ENCODE data around the gene VIPR2.
"Not testable (repeated sequence)": the region's sequence is repeated elsewhere in the genome, so short reads cannot be mapped to it uniquely, and the experiment has no call there.

Gene VIPR2

DNA sequence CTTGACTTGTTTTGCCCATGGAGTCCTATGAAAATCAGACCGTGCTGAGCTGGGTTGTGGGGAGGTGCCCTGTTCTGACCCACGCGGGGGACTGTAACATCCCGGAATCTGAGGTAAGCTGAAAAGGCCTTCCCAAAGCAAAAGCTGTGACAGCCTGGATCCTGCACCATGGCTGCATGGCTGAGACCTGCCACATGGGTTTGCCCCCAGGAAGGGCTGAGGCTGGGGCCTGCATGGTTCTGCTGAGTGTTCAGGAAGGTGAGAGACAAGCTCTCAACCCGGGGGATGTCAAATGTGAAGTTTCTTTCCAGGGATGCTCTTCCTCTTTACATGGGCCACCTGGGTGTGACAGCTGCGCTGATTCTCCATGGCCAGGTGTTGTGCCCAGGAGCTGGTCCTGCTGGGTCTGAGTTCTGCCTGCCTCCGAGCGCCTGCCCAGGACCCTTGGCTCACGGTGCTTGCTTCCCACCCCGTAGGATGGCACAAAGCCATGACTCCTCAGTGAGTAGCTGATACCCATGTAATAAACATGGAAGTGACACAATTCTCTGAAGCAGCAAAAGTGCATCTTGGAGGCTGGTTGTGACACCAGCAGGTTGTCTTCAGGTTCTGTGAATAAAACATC lies 58.3 kb downstream of the VIPR2 start:
- Histone ChIP-seq H3K4me1 (ENCODE audit: control insufficient read depth, insufficient read depth, low read length, unreplicated experiment) (no peaks in the 10 kb centered on the region), H3K4me3 (ENCODE audit: low read depth, low read length) (no peak overlapping the region), H3K36me3 (ENCODE audit: insufficient read depth, low read length) (no peaks in the 10 kb centered on the region), H3K79me2 (ENCODE audit: control insufficient read depth, insufficient read depth, low read length, unreplicated experiment) (no peaks in the 10 kb centered on the region), H3K27ac (ENCODE audit: low read depth, low read length) (no peak overlapping the region), H3K27me3 (ENCODE audit: insufficient read depth, low read length) (no peaks in the 10 kb centered on the region), H2AFZ (ENCODE audit: low read length, unreplicated experiment) (no peak overlapping the region)

DNA sequence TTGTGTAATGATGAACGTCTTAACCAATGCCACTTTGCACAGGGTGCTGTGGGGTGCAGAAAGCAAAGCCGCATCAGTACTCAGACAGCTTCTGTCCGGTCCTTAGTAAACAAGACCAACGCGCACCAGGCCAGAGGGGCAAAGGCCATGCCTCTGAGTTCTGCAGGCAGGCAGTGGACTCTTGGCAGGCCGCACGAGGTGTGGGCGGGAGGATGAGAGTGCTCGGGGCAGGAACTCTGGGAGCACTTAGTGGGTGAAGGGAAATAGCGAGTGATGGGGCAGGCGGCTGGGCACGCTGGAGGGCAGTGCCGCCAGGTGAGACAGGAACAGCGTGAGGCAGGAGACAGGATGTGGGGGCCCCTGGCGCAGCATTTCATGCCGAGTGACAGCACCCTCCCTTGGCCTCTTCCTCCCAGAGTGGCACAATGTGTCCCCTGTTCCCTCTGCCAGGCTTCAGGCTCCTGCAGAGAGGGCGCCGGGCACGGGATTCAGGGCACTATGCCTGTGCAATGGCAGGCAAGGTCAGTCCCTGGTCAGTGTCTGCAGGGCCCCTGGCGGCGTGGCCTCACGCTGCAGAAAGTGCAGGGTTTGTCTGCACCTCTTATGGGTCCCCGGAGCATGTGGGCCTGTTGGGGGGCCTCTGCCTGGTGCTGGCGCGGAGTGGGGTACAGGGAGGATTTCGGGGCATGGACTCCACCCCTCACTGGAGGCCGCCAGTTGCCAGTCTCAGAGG lies 60.4 kb downstream of the VIPR2 start:
- Histone ChIP-seq H3K79me2 (ENCODE audit: control insufficient read depth, insufficient read depth, low read length, unreplicated experiment) (no peaks in the 10 kb centered on the region), H3K27ac (ENCODE audit: low read depth, low read length) (no peak overlapping the region), H3K36me3 (ENCODE audit: insufficient read depth, low read length) (no peaks in the 10 kb centered on the region), H3K4me3 (ENCODE audit: low read depth, low read length) (no peak overlapping the region), H3K27me3 (ENCODE audit: insufficient read depth, low read length) (no peaks in the 10 kb centered on the region), H3K4me1 (ENCODE audit: control insufficient read depth, insufficient read depth, low read length, unreplicated experiment) (no peaks in the 10 kb centered on the region), H2AFZ (ENCODE audit: low read length, unreplicated experiment) (no peak overlapping the region)

DNA sequence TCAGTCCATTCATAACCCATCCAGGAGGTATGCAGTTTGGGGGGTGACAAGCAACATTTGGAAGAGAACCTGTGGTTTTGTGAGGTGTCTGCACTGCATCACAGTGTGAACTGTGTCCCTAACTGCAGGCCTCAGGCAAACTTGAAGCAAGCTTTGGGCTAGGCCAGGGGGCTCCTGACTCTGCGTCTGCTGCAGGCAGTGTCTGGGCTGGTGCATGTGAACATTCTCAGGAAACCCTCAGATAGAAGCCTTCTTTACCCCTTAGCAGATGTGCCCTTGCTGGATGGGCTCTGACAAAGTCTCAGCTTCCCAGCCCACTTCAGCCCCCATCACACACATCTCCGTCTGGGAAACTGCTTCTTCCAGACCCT lies 61.0 kb downstream of the VIPR2 start:
- no peak overlapping the region for H3K27ac ChIP-seq (ENCODE audit: low read depth, low read length)
- no peaks in the 10 kb centered on the region for H3K4me1 ChIP-seq (ENCODE audit: control insufficient read depth, insufficient read depth, low read length, unreplicated experiment)
- H2AFZ ChIP-seq (ENCODE audit: low read length, unreplicated experiment) = no peak overlapping the region
- no peaks in the 10 kb centered on the region for H3K79me2 ChIP-seq (ENCODE audit: control insufficient read depth, insufficient read depth, low read length, unreplicated experiment)
- H3K27me3 ChIP-seq (ENCODE audit: insufficient read depth, low read length) = no peaks in the 10 kb centered on the region
- H3K36me3 ChIP-seq (ENCODE audit: insufficient read depth, low read length) = no peaks in the 10 kb centered on the region
- no peak overlapping the region for H3K4me3 ChIP-seq (ENCODE audit: low read depth, low read length)

DNA sequence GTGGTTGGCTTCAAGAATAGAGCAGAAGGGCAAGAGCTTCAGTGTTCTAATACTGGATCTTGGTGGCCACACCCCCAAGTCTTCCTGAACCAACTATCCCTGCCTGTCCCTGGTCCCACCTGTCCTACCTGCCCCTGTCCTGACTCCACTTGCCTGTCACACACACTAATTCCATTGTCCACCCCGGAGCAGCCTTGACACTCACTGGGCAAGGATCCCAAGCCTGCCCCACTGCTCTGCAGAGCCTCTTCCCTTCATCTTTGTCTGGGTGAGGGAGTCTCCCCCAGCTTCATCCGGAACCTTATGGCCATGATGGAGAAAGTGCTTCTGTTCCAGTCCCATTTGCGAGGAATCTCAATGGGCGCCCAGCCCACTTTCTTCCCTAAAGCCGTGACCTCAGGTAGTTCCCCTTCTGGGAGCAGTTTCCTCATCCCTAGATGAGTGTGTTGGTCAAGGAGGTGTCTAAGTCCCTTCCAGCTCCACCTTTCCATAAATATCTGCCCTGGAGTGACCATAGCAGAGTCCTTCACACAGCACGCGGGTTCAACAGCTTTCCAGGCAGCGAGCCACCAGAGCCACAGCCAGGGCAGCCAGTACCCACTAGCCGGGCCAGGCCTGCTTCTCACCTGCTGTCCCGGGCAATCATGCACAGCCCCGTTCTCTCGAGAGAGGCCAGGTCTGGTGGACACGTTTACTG lies 61.5 kb downstream of the VIPR2 start:
- Histone ChIP-seq H3K36me3 (ENCODE audit: insufficient read depth, low read length) (no peaks in the 10 kb centered on the region), H3K27ac (ENCODE audit: low read depth, low read length) (no peak overlapping the region), H3K27me3 (ENCODE audit: insufficient read depth, low read length) (no peaks in the 10 kb centered on the region), H3K4me1 (ENCODE audit: control insufficient read depth, insufficient read depth, low read length, unreplicated experiment) (no peaks in the 10 kb centered on the region), H3K4me3 (ENCODE audit: low read depth, low read length) (no peak overlapping the region), H3K79me2 (ENCODE audit: control insufficient read depth, insufficient read depth, low read length, unreplicated experiment) (no peaks in the 10 kb centered on the region), H2AFZ (ENCODE audit: low read length, unreplicated experiment) (no peak overlapping the region)

DNA sequence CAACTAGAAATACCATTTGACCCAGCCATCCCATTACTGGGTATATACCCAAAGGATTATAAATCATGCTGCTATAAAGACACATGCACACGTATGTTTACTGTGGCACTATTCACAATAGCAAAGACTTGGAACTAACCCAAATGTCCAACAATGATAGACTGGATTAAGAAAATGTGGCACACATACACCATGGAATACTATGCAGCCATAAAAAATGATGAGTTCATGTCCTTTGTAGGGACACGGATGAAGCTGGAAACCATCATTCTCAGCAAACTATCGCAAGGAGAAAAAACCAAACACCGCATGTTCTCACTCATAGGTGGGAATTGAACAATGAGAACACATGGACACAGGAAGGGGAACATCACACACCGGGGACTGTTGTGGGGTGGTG lies 62.6 kb downstream of the VIPR2 start:
- not testable (repeated sequence) for H3K4me1 ChIP-seq (ENCODE audit: control insufficient read depth, insufficient read depth, low read length, unreplicated experiment); H2AFZ ChIP-seq (ENCODE audit: low read length, unreplicated experiment); H3K4me3 ChIP-seq (ENCODE audit: low read depth, low read length); H3K27me3 ChIP-seq (ENCODE audit: insufficient read depth, low read length); H3K36me3 ChIP-seq (ENCODE audit: insufficient read depth, low read length); H3K27ac ChIP-seq (ENCODE audit: low read depth, low read length); H3K79me2 ChIP-seq (ENCODE audit: control insufficient read depth, insufficient read depth, low read length, unreplicated experiment)

DNA sequence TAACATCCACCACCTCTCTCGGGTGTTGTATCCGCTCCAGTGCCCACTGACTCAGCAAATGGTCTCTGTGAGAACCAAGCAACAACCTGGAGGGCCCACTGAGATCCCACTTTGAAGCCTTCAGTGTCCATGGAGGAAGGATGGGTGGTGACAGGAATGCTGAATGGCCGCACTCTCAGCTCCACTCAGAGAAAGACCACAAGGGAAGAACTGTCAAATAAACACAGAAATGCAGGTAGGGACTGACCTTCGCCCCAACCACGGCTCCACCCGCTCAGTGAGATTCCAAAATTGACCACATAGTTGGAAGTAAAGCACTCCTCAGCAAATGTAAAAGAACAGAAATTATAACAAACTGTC lies 65.8 kb downstream of the VIPR2 start:
- Histone ChIP-seq H3K4me3 (ENCODE audit: low read depth, low read length) (no peak overlapping the region), H3K36me3 (ENCODE audit: insufficient read depth, low read length) (no peaks in the 10 kb centered on the region), H2AFZ (ENCODE audit: low read length, unreplicated experiment) (no peak overlapping the region), H3K4me1 (ENCODE audit: control insufficient read depth, insufficient read depth, low read length, unreplicated experiment) (no peaks in the 10 kb centered on the region), H3K27ac (ENCODE audit: low read depth, low read length) (no peak overlapping the region), H3K79me2 (ENCODE audit: control insufficient read depth, insufficient read depth, low read length, unreplicated experiment) (no peaks in the 10 kb centered on the region), H3K27me3 (ENCODE audit: insufficient read depth, low read length) (no peaks in the 10 kb centered on the region)

DNA sequence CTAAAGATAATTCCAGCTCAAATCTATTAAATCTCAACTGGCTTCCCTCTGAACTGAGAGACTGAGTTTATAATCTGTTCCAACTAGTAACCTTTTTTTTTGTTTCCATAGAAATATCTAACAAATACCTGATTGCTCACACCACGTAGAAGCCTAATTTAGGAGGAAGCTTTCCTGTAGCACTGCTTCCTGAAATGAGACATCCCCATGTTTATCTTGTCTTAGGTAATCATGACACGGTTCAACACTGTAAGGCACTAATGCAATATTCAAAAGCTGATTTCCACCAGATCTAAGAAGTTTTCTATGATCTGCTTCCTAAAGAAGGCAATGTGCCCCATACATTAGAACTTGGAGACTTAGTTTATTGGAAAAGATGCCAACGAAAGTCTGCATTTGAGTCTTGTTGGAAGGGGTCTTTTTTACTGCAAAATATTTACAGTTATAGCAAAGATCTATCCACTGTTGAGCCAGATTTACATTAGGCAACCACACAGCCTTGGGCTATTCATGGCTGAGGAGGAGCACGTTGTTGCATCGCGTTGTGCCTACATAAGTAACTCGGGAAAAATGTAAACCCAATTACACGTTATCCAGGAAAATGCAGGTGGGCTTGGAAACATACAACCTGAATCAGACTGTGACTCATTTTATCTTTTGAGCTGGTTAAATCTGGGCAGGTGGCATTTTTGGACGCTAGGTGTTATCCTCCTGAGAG lies 66.3 kb downstream of the VIPR2 start:
- H3K27ac ChIP-seq (ENCODE audit: low read depth, low read length) = no peak overlapping the region
- H2AFZ ChIP-seq (ENCODE audit: low read length, unreplicated experiment) = no peak overlapping the region
- H3K27me3 ChIP-seq (ENCODE audit: insufficient read depth, low read length) = no peaks in the 10 kb centered on the region
- no peaks in the 10 kb centered on the region for H3K4me1 ChIP-seq (ENCODE audit: control insufficient read depth, insufficient read depth, low read length, unreplicated experiment)
- no peak overlapping the region for H3K4me3 ChIP-seq (ENCODE audit: low read depth, low read length)
- no peaks in the 10 kb centered on the region for H3K36me3 ChIP-seq (ENCODE audit: insufficient read depth, low read length)
- no peaks in the 10 kb centered on the region for H3K79me2 ChIP-seq (ENCODE audit: control insufficient read depth, insufficient read depth, low read length, unreplicated experiment)

DNA sequence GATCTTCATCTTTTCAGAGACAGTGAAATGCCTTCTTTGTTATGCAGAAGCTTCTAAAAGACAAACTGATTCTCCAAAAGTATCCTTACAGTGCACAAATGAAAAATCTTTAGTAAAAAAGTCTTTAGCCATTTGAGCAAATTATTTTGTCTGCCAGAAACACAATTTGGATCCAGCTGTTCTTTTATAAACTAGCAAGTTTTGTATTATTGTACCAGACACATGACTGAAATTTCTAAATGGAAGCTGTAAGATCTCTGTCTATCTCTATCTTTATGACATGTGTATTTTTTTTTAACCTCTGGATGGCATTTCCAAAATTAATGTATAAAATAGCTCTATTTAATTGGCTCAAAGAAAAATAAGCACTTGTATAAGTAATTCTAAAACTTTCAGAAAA lies 68.3 kb downstream of the VIPR2 start:
- no peak overlapping the region for H3K4me3 ChIP-seq (ENCODE audit: low read depth, low read length)
- H3K27ac ChIP-seq (ENCODE audit: low read depth, low read length) = no peak overlapping the region
- H2AFZ ChIP-seq (ENCODE audit: low read length, unreplicated experiment) = no peak overlapping the region
- no peaks in the 10 kb centered on the region for H3K36me3 ChIP-seq (ENCODE audit: insufficient read depth, low read length)
- no peaks in the 10 kb centered on the region for H3K79me2 ChIP-seq (ENCODE audit: control insufficient read depth, insufficient read depth, low read length, unreplicated experiment)
- no peaks in the 10 kb centered on the region for H3K27me3 ChIP-seq (ENCODE audit: insufficient read depth, low read length)
- H3K4me1 ChIP-seq (ENCODE audit: control insufficient read depth, insufficient read depth, low read length, unreplicated experiment) = no peaks in the 10 kb centered on the region

DNA sequence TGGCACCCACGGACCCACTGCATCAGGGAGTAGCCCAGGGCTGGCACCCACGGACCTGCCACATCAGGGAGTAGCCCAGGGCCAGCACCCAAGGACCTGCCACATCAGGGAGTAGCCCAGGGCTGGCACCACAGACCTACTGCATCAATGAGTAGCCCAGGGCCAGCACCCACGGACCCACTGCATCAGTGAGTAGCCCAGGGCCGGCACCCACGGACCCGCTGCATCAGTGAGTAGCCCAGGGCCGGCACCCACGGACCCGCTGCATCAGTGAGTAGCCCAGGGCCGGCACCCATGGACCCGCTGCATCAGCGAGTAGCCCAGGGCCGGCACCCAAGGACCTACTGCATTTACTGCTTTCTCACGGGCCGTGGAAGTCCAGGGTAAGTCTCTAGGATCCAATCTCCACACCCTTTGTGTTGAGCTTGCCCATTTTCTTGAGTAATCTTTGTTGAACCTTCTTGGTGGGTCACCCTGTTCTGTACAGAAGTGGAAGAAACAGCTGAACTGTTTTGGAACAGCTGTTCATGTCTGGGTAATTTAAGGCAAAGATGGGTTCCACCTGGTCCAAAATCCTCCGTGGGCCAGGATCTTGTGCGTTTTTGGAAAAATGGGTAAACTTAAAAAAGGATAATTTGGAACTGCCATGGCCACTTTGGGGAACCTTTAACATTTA lies 69.0 kb downstream of the VIPR2 start:
- Histone ChIP-seq H3K36me3 (ENCODE audit: insufficient read depth, low read length) (no peaks in the 10 kb centered on the region), H3K79me2 (ENCODE audit: control insufficient read depth, insufficient read depth, low read length, unreplicated experiment) (no peaks in the 10 kb centered on the region), H3K27me3 (ENCODE audit: insufficient read depth, low read length) (no peaks in the 10 kb centered on the region), H3K27ac (ENCODE audit: low read depth, low read length) (no peak overlapping the region), H3K4me3 (ENCODE audit: low read depth, low read length) (no peak overlapping the region), H2AFZ (ENCODE audit: low read length, unreplicated experiment) (no peak overlapping the region), H3K4me1 (ENCODE audit: control insufficient read depth, insufficient read depth, low read length, unreplicated experiment) (no peaks in the 10 kb centered on the region)

DNA sequence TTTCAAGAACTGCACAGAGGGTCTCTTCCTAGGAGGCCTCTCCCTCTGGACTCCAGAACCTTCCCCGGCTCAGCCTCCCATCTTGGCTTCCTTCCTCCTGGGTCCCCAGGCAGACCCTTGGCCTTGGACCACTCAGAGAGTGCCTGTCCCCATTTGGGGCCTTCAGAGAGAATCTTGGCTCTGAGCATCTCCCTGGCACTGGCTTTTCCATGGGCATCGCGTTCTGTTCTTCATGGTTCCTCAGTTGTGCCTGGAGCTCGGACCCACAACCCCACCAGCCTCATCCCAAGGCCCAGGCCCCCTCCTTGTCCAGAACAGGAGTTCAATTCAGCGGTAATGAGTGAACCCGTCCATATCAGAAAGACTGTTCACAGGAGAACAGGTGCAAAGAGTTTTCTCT lies 73.4 kb downstream of the VIPR2 start:
- Histone ChIP-seq H3K79me2 (ENCODE audit: control insufficient read depth, insufficient read depth, low read length, unreplicated experiment) (no peaks in the 10 kb centered on the region), H3K27me3 (ENCODE audit: insufficient read depth, low read length) (no peaks in the 10 kb centered on the region), H2AFZ (ENCODE audit: low read length, unreplicated experiment) (no peak overlapping the region), H3K4me3 (ENCODE audit: low read depth, low read length) (no peak overlapping the region), H3K36me3 (ENCODE audit: insufficient read depth, low read length) (no peaks in the 10 kb centered on the region), H3K27ac (ENCODE audit: low read depth, low read length) (no peak overlapping the region), H3K4me1 (ENCODE audit: control insufficient read depth, insufficient read depth, low read length, unreplicated experiment) (no peaks in the 10 kb centered on the region)
